ENCODE results near the gene TMEM220. TPM values are rescaled to one million over a fixed set of nuclear protein-coding genes. Genes with fewer than 3 reads are reported as not detected.

TMEM220 gene
- total RNA-seq, 1 donor from 2014 or later = 3.3 TPM

- no peak for DNase-seq (ENCODE audit: low read depth)
Measured at GRCh38 chr17:10673312-10673711, 56.5 kb downstream of the TMEM220 start.

GRCh38 chr17:10668775-10669174 is 61.0 kb downstream of the TMEM220 start:
- peak; percentile 54 for DNase-seq (ENCODE audit: low read depth)

- no peak for DNase-seq (ENCODE audit: low read depth)
Measured at GRCh38 chr17:10666906-10667305, 62.9 kb downstream of the TMEM220 start.

GRCh38 chr17:10664571-10664970 is 65.3 kb downstream of the TMEM220 start:
- DNase-seq (ENCODE audit: low read depth) = no peak

Other genes starting within 250 kb of the TMEM220 start
- 0.36 and 1.8 TPM in 2 replicates for gene MYH1, start 211.5 kb downstream of the TMEM220 start, total RNA-seq
- 17.2 and 32.5 TPM in 2 replicates for gene MYH2, start 180.4 kb downstream of the TMEM220 start, total RNA-seq
- 2,551 and 7,123 TPM in 2 replicates for gene MYH3, start 72.7 kb downstream of the TMEM220 start, total RNA-seq
- gene SCO1, start 32.5 kb downstream of the TMEM220 start, total RNA-seq = 49.0 and 53.8 TPM in 2 replicates
- 20.2 and 22.2 TPM in 2 replicates for gene ADPRM, start 32.4 kb downstream of the TMEM220 start, total RNA-seq
- not detected in 2 replicates for gene TMEM238L, start 74.1 kb upstream of the TMEM220 start, total RNA-seq
- gene PIRT, start 108.1 kb upstream of the TMEM220 start, total RNA-seq = not detected in 2 replicates

All from myocyte (in vitro differentiated cells).